HG03575 (cell line): ENCODE data around the gene KCNB1.

ENCODE experiments used
- ATAC-seq: cut with Tn5 transposase; IDR thresholded peaks from one replicate; pipeline ENCODE4 v1.9.1; 2021; ENCODE audit not compliant: unreplicated experiment, insufficient number of reproducible peaks, low FRiP score; ENCODE audit errors: extremely low read depth

Gene KCNB1

GRCh38 chr20:49482621-49483017 lies at the start of gene KCNB1:
KCNB1 (minus strand) TSS chr20:49482668; CDS start chr20:49482480, 188 bp downstream.
- ATAC-seq: no peak

GRCh38 chr20:49529470-49529869 lies 47.0 kb upstream of the KCNB1 start:
- no peak for ATAC-seq

GRCh38 chr20:49526568-49526967 lies 44.1 kb upstream of the KCNB1 start:
- ATAC-seq: no peak

GRCh38 chr20:49526056-49526455 lies 43.6 kb upstream of the KCNB1 start:
- no peak for ATAC-seq

- ATAC-seq: no peak
Observed at GRCh38 chr20:49523767-49524360, 41.4 kb upstream of the KCNB1 start.

- no peak for ATAC-seq
Observed at GRCh38 chr20:49521356-49521755, 38.9 kb upstream of the KCNB1 start.

- ATAC-seq: no peak
Observed at GRCh38 chr20:49519777-49520359, 37.4 kb upstream of the KCNB1 start.

GRCh38 chr20:49519212-49519712 lies 36.8 kb upstream of the KCNB1 start:
- ATAC-seq: no peak

GRCh38 chr20:49518576-49518975 lies 36.1 kb upstream of the KCNB1 start:
- no peak for ATAC-seq

- no peak for ATAC-seq
Observed at GRCh38 chr20:49517805-49518100, 35.3 kb upstream of the KCNB1 start.

GRCh38 chr20:49516916-49517804 lies 34.7 kb upstream of the KCNB1 start:
- ATAC-seq: no peak

- ATAC-seq: no peak
Observed at GRCh38 chr20:49515586-49515985, 33.1 kb upstream of the KCNB1 start.

- ATAC-seq: no peak
Observed at GRCh38 chr20:49513517-49513916, 31.0 kb upstream of the KCNB1 start.

- no peak for ATAC-seq
Observed at GRCh38 chr20:49513009-49513408, 30.5 kb upstream of the KCNB1 start.

GRCh38 chr20:49511788-49512525 lies 29.5 kb upstream of the KCNB1 start:
- ATAC-seq: no peak

GRCh38 chr20:49510562-49511122 lies 28.2 kb upstream of the KCNB1 start:
- no peak for ATAC-seq

GRCh38 chr20:49508435-49509199 lies 26.1 kb upstream of the KCNB1 start:
- no peak for ATAC-seq

- ATAC-seq: no peak
Observed at GRCh38 chr20:49507741-49508434, 25.4 kb upstream of the KCNB1 start.
